Adrenal gland (tissue), 12 donors: Measurements from ENCODE around the gene TNFAIP1. TPM values are rescaled to one million over a fixed set of nuclear protein-coding genes. Genes with fewer than 3 reads are reported as not detected.

ENCODE experiments used
- DNase-seq, 7 donors: peaks; one replicate each; pipeline ENCODE4 v3.0.0-alpha.2; 2019 to 2020
- H3K27ac ChIP-seq, 5 donors: fragments of 200-600 bp; sonication (generic) in 4 of 5; 1 replicate in 3 of 5; 2 replicates in 2 of 5; pipeline versions ENCODE4 v1.5.1 to v1.8.0; 2016 to 2020; ENCODE audit warnings: mild to moderate bottlenecking in 1 of 5
- H3K27me3 ChIP-seq: fragments of 200-600 bp; 2 replicates; pipeline ENCODE4 v1.8.0; 2021
- H3K36me3 ChIP-seq, 2 donors: fragments of 200-600 bp; replicated peaks in 1 of 2; 1 replicate in 1 of 2; 2 replicates in 1 of 2; pipeline versions ENCODE4 v1.5.1 to v1.8.0; 2018 to 2022
- H3K4me1 ChIP-seq, 2 donors: fragments of 200-600 bp; replicated peaks in 1 of 2; 1 replicate in 1 of 2; 2 replicates in 1 of 2; pipeline versions ENCODE4 v1.5.1 to v1.8.0; 2018 to 2021
- H3K4me3 ChIP-seq, 4 donors: fragments of 200-600 bp; sonication (generic) in 3 of 4; one replicate each; pipeline ENCODE4 v1.5.1; 2016 to 2018
- H3K9me3 ChIP-seq, 3 donors: fragments of 200-600 bp; sonication (generic) in 1 of 3; replicated peaks in 1 of 3; 1 replicate in 2 of 3; 2 replicates in 1 of 3; pipeline versions ENCODE4 v1.5.1 to v1.8.0; 2016 to 2021
- CTCF ChIP-seq, 6 experiments: fragments of 450-650 bp in 4 of 6; fragments of 200-600 bp in 2 of 6; sonication (generic) in 1 of 6; IDR thresholded peaks; 1 replicate in 5 of 6; 2 replicates in 1 of 6; pipeline versions ENCODE4 v1.5.1 to v1.8.0; 2016 to 2021; ENCODE audit warnings: antibody characterized with exemption in 6 of 6, mild to moderate bottlenecking in 2 of 6, moderate library complexity in 1 of 6
- POLR2A ChIP-seq, 2 donors: fragments of 450-650 bp; IDR thresholded peaks; one replicate each; pipeline ENCODE4 v1.6.1; 2017; ENCODE audit warnings: antibody characterized with exemption in 2 of 2, mild to moderate bottlenecking in 2 of 2, moderate library complexity in 1 of 2
- WGBS, 4 donors: extraction: QIAGEN DNeasy Blood & Tissue Kit in 2 of 4; methylation state at CpG; one replicate each; pipeline versions ENCODE4 v1.1.5 to v1.1.7; 2013 to 2017; 5-methylcytosine and 5-hydroxymethylcytosine counted together
- intact Hi-C, 2 donors: fragments of 100-400 bp; cut with DNase I; formaldehyde crosslinking; loops; one replicate each; pipeline versions ENCODE4 v1.14.1 to v1.15.0; 2022 to 2023
- polyA plus RNA-seq, 3 donors: library from polyadenylated mRNA; stranded (reverse); fragments of 200-250 nt in 2 of 3; fragments of 350-450 nt in 1 of 3; fragmentation: Illumina TruSeq in 1 of 3; extraction: RNeasy Lipid Tissue Mini Kit (QIAGEN cat#74804) in 1 of 3; gene quantifications; one replicate each; pipeline ENCODE4 v1.2.3, GENCODE V29; 2013 to 2014
- total RNA-seq, 9 donors: library from RNA; depleted of rRNA in 4 of 9; stranded (reverse); fragments of >200 nt in 4 of 9; fragments of 120-200 nt in 1 of 9; fragmentation: NEBNext Ultra II Directional in 1 of 9; extraction: Animal tissue kit (Norgen Biotek cat#: 25700) in 1 of 9; gene quantifications; one replicate each; pipeline versions ENCODE4 v1.1.0 to v1.2.4, GENCODE V29; 2013 to 2023
- donor health status: healthy with polysubstance abuse.
- donor health status: Bipolar disorder and iron deficiency.
- donor health status: DM: yes; HTN: yes; CAD: no.
- donor health status: DM: no; HTN: no; CAD: no.
- donor health status: DM: no; HTN: no; CAD: no.
- donor health status: DM: yes; HTN: yes; CAD: no.

TNFAIP1 gene
- total and polyA plus RNA-seq, 12 donors, result 17.2 to 70.6 (median 37.6) TPM

DNA sequence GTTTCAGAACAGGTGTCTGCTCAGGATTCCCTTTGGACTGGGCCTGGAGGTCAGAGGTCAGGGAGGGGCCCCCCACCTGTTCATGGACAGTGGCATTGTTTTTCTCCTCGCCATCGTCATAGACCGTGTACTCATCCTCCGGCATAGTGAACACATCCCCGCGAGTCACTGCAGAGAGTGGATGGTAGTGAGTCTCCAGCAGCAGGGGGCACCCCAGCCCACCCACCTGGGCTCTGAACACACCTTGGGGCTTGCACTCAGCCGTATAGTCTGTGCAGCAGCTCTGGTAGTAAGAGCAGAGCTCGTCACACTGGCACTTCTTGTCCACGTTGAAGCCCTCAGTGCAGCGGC, 34.1 kb downstream of the TNFAIP1 start:
- Histone ChIP-seq H3K27me3 (no peaks in the 10 kb centered on the region), H3K27ac (peak overlapping the region; percentile 55 to 93 (median 79)), H3K4me1 (peaks cover 33 to 34% of the 10 kb centered on the region in 2 donors), H3K9me3 (no peaks in the 10 kb centered on the region), H3K36me3 (peaks cover 0 to under 1% of the 10 kb centered on the region in 2 donors), H3K4me3 (no peak overlapping the region)
- DNase-seq, result peak in 3 of 7 donors; percentile 36 to 44 (median 38)
- intact Hi-C loops, result no loop called here
- 70 to 83% (median 76%) methylated on average over 6 to 10 of the region's 10 CpGs for WGBS, 4 donors
- TF ChIP-seq CTCF (IDR thresholded peaks at IDR 0.05) (no peak), POLR2A (IDR thresholded peaks at IDR 0.05) (no peak)

GRCh38 chr17:28370035-28370743, 34.6 kb downstream of the TNFAIP1 start, which contains the start of gene VTN:
Gene VTN (minus strand): TSS chr17:28370307. CDS start chr17:28370203, 104 bp downstream.
- intact Hi-C loops, result no loop called here
- Histone ChIP-seq H3K27ac (peak within 1 kb of the TSS; percentile 63 to 93 (median 79)), H3K36me3 (no peaks in the 10 kb centered on the region), H3K27me3 (no peaks in the 10 kb centered on the region), H3K4me3 (peak within 1 kb of the TSS in 1 of 4 donors; percentile 76), H3K9me3 (no peaks in the 10 kb centered on the region), H3K4me1 (peaks cover 33 to 34% of the 10 kb centered on the region in 2 donors)
- 12 to 20% (median 16%) methylated on average over 5 to 8 of the region's 8 CpGs for WGBS, 4 donors
- TF ChIP-seq POLR2A (IDR thresholded peaks at IDR 0.05) (peak in 1 of 2 donors; percentile 63), CTCF (IDR thresholded peaks at IDR 0.05) (peak in 2 of 6 experiments; percentile 6 to 20)
- DNase-seq, result peak; percentile 72 to 98 (median 94)

DNA sequence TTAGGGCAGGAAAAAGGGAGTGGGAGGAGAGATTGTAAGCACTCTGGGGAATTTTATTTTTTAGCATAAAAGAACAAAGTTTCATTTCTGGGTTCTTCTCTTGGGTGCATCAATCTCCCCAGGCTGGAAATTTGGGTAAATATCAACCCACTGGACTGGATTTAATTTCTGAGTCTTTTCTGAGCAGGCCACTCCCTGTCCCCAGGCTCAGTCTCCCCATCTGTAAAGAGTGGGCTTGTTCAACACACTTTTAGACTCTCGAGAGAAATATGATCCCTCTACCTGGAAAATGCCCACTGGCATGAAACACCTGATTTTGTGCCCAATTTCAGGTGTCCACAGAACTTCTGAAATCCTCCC, 35.2 kb downstream of the TNFAIP1 start:
- intact Hi-C loops, result no loop called here
- TF ChIP-seq POLR2A (IDR thresholded peaks at IDR 0.05) (no peak), CTCF (IDR thresholded peaks at IDR 0.05) (no peak)
- H3K4me1 ChIP-seq, result peaks cover 33 to 34% of the 10 kb centered on the region in 2 donors
- H3K9me3 ChIP-seq, result no peaks in the 10 kb centered on the region
- no peaks in the 10 kb centered on the region for H3K27me3 ChIP-seq
- WGBS, 4 donors, result 65 to 81% (median 78%) methylated on average over 1 of the region's 1 CpG; no CpG with 5 or more reads in 1 of the 4 donors
- peak overlapping the region; percentile 63 to 93 (median 79) for H3K27ac ChIP-seq
- no peak for DNase-seq
- peak overlapping the region in 1 of 4 donors; percentile 76 for H3K4me3 ChIP-seq
- H3K36me3 ChIP-seq, result no peaks in the 10 kb centered on the region

DNA sequence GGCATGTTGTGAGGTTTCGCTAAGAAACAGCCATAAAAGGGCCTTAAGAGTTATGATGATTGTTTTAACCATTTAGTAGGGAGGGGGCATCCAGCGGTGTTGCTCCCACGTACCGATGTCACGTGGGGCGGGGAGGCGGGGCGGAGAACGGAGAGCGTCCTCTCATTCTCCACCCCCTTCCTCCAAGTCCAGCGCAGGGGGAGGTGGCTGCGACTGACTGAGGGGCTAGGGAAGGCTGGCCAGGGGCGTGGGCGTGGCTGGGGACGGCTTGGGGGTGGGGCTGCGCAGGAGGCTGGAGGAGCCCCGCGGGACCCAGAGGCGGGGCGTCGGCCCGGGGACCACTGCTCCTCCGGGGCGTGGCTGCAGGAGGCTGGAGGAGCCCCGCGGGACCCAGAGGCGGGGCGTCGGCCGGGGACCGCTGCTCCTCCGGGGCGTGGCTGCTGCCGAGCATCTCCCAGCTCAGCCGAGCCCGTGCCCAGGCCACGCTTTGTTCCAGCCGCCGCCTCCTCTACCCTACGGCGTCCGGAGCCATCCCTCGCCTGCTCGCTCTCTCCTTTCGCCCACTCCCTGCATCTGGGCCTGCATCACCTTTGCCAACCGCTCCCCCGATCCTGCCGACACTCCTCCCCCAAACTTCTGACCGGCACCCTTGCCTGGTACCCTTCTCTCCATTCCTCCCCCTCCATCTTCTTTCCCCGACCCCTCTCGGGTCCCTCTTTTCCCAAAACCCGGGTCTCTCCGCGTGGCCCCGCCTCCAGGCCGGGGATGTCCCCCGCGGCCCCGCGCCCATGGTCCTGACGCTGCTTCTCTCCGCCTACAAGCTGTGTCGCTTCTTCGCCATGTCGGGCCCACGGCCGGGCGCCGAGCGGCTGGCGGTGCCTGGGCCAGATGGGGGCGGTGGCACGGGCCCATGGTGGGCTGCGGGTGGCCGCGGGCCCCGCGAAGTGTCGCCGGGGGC, 36.0 kb downstream of the TNFAIP1 start, which contains the start of gene SARM1:
Gene SARM1, plus strand, starts transcription at position 450 of the 958 bp plus-strand sequence. Its CDS starts 339 bp downstream, at position 789.
- Histone ChIP-seq H3K36me3 (no peaks in the 10 kb centered on the region), H3K27me3 (no peaks in the 10 kb centered on the region), H3K4me1 (peaks cover 33 to 34% of the 10 kb centered on the region in 2 donors), H3K27ac (peak within 1 kb of the TSS; percentile 63 to 93 (median 79)), H3K9me3 (no peaks in the 10 kb centered on the region), H3K4me3 (peak within 1 kb of the TSS in 2 of 4 donors; percentile 12 to 76)
- peak in 1 of 2 donors; percentile 35 for TF ChIP-seq POLR2A (IDR thresholded peaks at IDR 0.05)
- TF ChIP-seq CTCF (IDR thresholded peaks at IDR 0.05), result no peak
- intact Hi-C loops, result no loop called here
- peak; percentile 89 to 97 (median 95) for DNase-seq
- 0% methylated on average over 43 to 80 of the region's 80 CpGs for whole genome bisulfite sequencing, 4 donors
